Kidney epithelial cell (primary cell): ENCODE measurements around the gene SLC6A3. TPM values are rescaled to one million over a fixed set of nuclear protein-coding genes. Genes with fewer than 3 reads are reported as not detected.

Experiments used
- DNase-seq: peaks from one replicate; pipeline ENCODE4 v3.0.0-alpha.2; 2010; ENCODE audit warnings: low read depth
- H3K27me3 ChIP-seq: 2 replicates; pipeline ENCODE4 v1.6.0; 2011; ENCODE audit warnings: low read length; ENCODE audit not compliant: control insufficient read depth, insufficient read depth
- H3K36me3 ChIP-seq: 2 replicates; pipeline ENCODE4 v1.5.1; 2011; ENCODE audit warnings: low read length; ENCODE audit not compliant: control insufficient read depth, insufficient read depth
- H3K4me3 ChIP-seq: 2 replicates; pipeline ENCODE4 v1.5.1; 2011; ENCODE audit warnings: low read depth, mild to moderate bottlenecking, control low read depth, low read length
- CTCF ChIP-seq: IDR thresholded peaks from 2 replicates; pipeline ENCODE4 v1.5.1; 2011; ENCODE audit warnings: mild to moderate bottlenecking, moderate library complexity, low read length, control low read depth, inconsistent platforms; ENCODE audit not compliant: insufficient read depth, poor library complexity, severe bottlenecking
- total RNA-seq: library from RNA; depleted of rRNA; stranded (reverse); fragments of >200 nt; gene quantifications from 2 replicates; pipeline ENCODE4 v1.2.3, GENCODE V29; 2015

The SLC6A3 gene
- total RNA-seq, 1 donor from 2014 or later, result not detected

- TF ChIP-seq CTCF, result no peak
- peaks cover 42% of the 10 kb centered on the region for H3K27me3 ChIP-seq
These were observed 3.9 kb downstream of the SLC6A3 start for GRCh38 chr5:1441166-1441865.

GRCh38 chr5:1440098-1440493, 5.1 kb downstream of the SLC6A3 start:
- no peak for TF ChIP-seq CTCF
- Histone ChIP-seq H3K4me3 (no peak overlapping the region), H3K27me3 (peaks cover 30% of the 10 kb centered on the region)

More at GRCh38 chr5:1441166-1441865, 3.9 kb downstream of the SLC6A3 start:
- no peak for DNase-seq
- Histone ChIP-seq H3K36me3 (no peaks in the 10 kb centered on the region), H3K4me3 (no peak overlapping the region)

DNA sequence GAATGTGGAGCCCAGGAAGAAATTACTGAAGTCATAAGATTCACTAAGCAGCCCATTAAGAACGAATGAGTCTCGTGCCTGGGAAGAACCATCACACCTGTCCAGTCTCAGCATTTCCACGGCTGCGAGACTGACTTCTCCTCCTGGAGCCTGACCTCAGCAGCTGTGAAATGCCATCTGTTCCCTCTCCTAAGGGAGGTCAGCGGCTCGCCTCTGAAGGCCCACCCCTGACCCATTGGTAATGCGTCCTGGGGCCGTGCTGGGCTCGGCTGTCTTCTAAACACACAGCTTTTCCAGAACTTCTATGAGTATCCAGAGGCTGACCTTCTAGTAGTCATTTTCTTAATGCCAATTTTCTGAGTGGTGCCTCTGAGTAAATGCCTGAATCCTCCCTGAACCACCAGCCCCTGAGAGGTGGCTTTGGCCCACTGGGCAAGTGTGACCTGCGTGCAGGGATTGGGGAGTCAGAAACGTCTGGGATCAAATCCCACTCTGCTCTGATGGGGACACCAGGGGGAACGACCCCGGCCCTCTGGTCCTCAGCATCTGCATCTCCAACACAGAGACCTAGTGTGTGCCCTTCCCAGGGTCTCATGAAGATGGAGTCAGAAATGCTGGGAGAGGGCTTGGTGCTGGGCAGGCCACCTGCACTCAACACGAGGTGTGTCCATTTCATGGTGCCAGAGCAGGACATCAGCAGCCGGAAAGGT, 5.7 kb downstream of the SLC6A3 start:
- Histone ChIP-seq H3K36me3 (no peaks in the 10 kb centered on the region), H3K27me3 (peaks cover 24% of the 10 kb centered on the region), H3K4me3 (no peak overlapping the region)
- TF ChIP-seq CTCF, result no peak
- no peak for DNase-seq

More at GRCh38 chr5:1440098-1440493, 5.1 kb downstream of the SLC6A3 start:
- DNase-seq, result no peak
- H3K36me3 ChIP-seq, result no peaks in the 10 kb centered on the region

DNA sequence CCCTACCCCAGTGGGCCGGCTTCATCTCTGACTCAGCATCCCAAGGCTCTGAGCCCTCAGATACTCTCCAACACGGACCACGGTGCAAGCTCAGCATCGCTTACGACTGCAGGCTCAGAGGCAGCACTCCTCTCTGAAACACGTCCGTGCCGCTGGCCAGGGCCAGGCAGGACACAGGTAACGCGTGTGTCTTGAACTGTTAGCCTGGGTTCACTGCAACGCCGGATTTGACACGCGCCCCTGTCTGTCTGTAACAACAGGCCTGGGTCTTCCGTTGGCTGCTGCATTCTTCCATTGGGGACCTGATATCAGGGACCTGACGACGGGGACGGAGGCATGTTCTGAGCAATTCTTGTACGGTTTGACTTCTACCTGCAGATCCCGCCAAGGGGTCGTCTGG, 6.4 kb downstream of the SLC6A3 start:
- H3K4me3 ChIP-seq, result no peak overlapping the region
- H3K36me3 ChIP-seq, result no peaks in the 10 kb centered on the region
- TF ChIP-seq CTCF, result no peak
- H3K27me3 ChIP-seq, result peaks cover 18% of the 10 kb centered on the region
- no peak for DNase-seq

- H3K36me3 ChIP-seq, result no peaks in the 10 kb centered on the region
- TF ChIP-seq CTCF, result no peak
- H3K4me3 ChIP-seq, result no peak overlapping the region
- no peak for DNase-seq
- peaks cover 9% of the 10 kb centered on the region for H3K27me3 ChIP-seq
These were observed 7.2 kb downstream of the SLC6A3 start for GRCh38 chr5:1437876-1438559.
